Measurements from ENCODE around the gene ZNF317.

- TF ChIP-seq EZH2 (IDR thresholded peaks at IDR 0.05; ENCODE audit: insufficient read depth, poor library complexity, severe bottlenecking) (no peak), EZH2phosphoT487 (IDR thresholded peaks at IDR 0.05; ENCODE audit: insufficient read depth, low read depth) (no peak)
These were observed 24.8 kb upstream of the ZNF317 start, which contains the start of gene OR7G1 for GRCh38 chr19:9115307-9115813.
